GM19395 (cell line): ENCODE data around the gene CHAF1B.
"Not testable (repeated sequence)": the region's sequence is repeated elsewhere in the genome, so short reads cannot be mapped to it uniquely, and the experiment has no call there.

ENCODE experiments used
- ATAC-seq: cut with Tn5 transposase; IDR thresholded peaks from one replicate; pipeline ENCODE4 v1.9.1; 2021; ENCODE audit warnings: mild to moderate bottlenecking, moderate library complexity; ENCODE audit not compliant: unreplicated experiment

Gene CHAF1B

DNA sequence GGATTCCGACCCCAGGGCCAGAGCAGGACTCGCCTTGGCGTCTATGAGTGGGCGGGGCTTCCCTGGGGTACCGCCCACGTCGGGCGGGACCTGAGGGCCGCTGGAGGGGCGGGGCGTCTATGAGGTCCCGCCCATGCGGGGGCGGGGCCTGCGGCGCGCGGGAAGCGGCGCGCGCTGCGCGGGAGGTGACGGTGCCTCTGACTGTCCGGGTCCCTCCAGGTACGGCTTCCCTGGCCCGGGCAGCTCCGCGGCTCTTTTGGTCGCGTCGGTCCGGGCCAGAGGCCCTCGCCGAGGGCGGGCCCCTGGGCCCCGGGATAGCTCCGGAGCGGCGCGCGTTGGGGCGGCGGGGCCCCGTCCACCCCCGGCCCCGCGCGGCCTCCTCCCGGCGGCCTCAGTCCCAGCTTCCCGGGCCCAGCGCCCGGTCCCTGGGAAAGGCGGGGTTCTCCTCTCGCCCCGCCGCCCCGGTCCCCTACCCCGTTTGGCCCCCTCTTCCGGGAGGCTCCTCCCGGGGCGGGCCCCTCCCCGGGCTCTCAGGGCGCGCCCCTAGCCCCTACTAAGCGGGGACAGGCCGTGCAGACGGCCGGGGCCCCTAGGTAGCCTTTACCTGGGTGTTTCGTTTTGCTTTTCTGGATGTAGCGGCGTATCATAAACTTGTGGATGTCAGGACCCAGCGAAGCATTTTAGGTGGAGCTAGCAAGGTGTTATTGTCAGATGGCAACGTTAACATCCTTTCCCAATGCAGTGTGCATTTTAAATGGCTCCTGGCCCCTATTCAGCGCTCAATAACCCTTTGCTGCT, at the start of gene CHAF1B:
CHAF1B (plus strand) TSS at position 160 of the 798 bp plus-strand sequence. CDS start 745 bp downstream, outside the sequence.
- ATAC-seq = peak; percentile 84

DNA sequence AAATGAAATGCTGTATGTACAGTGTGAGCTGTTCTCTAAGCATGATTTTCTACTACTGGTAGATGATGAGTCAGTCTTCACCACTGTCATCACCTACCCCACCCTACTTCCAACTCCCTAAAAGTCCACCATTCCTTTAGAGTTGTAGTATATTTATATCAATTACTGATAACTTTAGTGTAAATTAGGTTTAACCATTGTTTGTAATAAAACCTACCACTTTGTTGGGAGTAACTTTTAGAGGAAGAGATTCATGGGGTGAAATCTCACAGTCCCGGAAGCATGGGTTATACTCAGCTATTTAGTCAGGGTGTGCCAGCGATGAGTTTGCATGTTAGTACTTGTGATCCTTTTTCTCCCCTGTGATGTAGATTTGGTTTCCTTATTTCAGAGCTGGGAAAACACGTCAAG, 48.1 kb upstream of the CHAF1B start:
- no peak for ATAC-seq

DNA sequence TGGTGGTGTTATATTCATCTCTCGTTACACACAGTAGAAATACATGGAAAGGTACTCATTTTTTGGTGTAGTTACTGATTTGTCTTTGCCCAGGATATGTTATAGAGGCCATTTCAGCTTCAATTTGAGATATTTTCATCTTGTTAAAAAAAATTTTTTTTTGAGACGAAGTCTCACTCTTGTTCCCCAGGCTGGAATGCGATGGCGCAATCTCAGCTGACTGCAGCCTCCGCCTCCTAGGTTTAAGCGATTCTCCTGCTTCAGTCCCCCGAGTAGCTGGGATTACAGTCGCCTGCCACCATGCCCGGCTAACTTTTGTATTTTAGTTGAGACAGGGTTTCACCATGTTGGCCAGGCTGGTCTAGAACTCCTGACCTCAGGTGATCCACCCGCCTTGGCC, 46.2 kb upstream of the CHAF1B start:
- ATAC-seq = no peak

DNA sequence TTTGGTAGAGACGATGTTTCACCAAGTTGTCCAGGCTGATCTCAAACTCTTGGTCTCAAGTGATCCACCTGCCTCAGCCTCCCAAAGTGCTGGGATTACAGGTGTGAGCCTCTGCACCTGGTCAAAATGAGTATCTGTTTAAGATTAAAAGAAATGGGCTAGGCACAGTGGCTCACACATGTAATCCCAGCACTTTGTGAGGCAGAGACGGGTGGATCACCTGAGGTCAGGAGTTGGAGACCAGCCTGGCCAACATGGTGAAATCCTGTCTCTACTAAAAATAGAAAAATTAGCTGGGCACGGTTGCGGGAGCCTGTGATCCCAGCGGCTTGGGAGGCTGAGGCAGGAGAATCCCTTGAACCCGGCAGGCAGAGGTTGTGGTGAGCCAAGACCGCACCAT, 42.6 kb upstream of the CHAF1B start:
- ATAC-seq = not testable (repeated sequence)

DNA sequence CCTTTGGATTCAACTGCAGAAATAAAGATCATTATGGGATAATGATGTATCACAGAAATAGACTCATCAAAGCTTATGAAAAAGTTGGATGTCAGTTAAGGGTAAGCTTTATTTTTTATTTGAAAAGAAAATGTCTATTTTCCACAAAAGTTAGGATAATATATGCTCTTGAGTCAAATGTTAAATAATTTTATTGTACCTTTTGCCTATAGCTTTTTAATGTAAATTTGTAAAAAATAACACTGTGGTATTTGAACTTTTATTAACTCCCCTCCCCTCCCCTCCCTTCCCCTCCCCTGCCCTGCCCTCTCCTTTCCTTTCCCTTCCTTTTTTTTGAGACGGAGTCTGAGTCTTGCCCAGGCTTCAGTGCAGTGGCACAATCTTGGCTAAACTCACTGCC, 40.3 kb upstream of the CHAF1B start:
- no peak for ATAC-seq

DNA sequence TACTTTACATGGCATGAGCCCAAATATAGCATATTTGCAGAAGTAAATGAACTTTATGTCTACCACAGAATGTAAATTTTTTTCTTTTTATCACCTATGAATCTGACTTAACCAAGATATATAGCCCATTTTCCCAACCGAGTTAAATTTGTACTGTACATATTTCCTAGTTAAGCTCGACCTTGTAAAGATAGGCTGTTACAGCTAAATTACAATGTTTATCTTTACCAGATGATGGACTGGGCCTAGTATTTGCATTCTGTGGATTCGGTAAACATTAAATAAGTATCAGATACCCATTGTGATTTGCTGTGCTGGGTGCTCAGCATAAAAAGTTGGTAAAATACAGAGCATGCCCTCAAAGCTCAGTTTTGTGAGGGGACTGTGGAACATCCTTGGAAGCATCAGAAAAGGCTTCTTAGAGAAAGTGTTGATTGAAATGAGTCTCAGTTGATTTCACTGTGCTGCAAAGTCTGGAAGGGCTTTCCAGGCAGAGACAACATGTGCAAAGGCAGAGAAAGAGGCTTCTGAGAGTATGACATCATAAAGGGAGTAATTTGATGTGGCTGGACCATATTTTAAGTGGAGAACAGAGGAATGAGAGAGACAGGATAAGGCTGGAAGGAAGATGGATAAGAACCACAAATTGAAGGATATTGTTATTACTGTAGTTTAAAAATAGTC, 37.8 kb upstream of the CHAF1B start:
- no peak for ATAC-seq

DNA sequence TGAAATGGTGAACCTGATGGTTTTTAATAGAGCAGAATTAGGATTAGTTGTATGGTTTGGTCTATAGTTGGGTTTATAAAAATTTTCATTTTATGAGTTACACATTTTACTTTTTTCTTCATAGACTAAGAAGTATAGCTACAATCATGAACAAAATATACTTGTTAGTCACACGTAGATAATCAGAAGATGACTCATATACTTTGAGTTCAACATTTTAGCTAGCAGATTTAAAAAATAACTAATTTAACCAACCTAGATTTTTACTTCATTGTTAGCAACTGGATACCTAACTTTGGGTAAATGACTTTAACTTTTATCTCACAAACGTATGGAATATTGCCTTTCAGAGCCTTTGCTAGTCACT, 37.2 kb upstream of the CHAF1B start:
- no peak for ATAC-seq

DNA sequence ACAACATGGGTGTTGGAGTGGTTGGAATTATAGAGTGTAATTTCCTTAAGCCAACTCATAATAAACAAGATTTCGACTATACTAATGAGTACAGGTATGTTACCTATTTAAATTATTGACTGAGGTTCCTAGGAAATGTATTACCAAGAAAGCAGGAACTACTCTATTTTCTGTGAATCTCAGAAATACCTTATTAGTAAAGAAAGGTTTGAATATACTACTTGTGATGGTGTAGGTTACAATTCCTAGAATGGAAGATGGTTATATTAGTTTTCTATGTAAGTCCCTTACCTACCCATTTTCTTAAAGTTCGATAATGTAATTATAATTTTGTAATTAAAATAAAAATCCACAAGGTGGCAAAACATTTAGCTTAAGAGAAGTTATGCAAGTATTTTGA, 35.9 kb upstream of the CHAF1B start:
- ATAC-seq = no peak

DNA sequence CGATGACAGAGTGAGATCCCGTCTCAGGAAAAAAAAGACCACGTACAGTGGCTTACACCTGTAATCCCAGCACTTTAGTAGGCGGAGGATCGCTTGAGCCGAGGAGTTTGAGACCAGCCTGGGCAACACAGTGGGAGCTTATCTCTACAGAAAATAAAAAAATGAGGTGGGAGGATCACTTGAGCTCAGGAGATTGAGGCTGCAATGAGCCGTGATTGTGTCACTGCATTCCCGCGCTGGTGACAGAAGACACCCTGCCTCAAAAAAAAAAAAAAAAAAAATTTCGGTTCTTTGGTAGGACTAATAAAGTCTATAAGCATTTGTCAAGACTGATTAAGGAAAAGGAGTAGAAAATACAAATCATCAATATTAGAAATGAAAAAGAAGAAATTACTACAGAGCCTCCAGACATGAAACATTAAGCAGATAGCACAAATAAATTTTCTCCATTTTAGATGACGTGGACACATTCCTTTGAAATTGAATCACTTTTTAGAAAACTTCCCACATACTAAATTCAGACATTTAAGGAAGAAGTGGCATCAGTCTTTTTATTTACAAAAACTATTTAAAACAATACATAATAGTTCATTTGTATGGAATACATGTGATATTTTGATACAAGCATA, 34.8 kb upstream of the CHAF1B start:
- ATAC-seq = no peak

DNA sequence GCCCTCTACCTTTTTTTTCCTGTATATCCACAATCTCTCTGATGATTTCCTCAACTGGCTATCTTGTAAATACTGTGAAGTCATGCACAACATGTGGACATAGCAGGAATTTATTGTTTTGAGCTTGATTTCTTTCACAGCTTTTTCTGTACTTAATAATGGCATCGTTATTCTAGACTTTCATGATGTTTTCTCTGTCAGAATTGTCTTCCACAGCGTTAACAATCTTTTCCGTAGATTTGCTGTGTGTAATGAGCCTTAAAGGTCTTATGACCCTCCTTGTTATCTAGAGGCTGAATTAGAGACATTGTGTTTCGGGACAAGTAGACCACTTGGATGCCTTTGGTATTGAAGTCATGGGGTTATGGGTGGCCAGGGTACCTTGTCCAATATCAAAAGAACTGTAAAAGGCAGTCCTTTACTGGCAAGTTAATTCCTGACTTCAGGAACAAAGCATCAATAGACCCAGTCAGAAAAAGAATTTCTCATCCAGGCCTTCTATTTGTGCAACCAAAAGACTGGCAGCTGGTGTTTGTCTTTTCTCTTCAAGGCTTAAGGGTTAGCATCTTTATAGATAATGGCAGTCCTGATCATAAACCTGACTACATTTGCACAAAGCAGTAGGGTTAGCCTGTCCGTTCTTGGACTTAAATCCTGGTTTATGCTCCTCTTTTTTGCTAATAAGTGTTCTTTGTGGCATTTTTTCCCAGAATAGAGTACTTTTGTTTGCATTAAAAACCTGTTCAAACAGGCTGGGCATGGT, 30.1 kb upstream of the CHAF1B start:
- no peak for ATAC-seq

DNA sequence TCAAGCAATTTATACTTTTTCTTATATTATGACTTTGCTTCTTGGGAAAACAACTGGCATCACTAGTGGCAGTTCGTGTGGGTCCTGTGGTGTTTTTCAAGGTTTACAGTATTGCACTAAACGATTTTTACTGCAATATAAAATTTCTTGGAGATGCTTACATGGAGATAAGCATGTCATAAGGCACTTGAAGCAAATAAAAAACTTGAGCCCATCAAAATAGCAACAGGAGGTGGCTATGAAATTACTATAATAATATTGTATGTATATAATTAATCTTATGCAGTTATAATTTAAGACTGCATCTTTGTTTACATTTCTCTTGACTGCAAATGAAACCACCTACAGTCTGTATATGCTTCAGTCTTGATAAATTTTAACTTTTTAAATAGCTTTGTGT, 29.3 kb upstream of the CHAF1B start:
- no peak for ATAC-seq

DNA sequence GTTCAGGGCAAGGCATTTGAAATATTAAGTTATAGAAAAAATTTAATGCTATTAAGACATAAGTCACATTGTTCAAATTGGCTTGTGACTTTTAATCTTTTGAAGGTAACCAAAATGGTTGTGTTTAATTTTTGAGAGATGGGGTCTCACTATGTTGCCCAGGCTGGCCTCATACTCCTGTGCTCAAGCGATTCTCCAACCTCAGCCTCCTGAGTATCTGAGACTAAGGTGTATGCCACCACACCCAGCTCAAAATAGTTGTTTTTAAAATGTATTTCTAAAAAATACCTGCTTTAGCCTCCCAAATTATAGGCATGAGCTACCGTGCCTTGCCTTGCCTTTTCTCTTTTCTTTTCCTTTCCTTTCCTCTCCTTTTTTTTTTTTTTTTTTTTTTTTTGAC, 26.0 kb upstream of the CHAF1B start:
- ATAC-seq = no peak

DNA sequence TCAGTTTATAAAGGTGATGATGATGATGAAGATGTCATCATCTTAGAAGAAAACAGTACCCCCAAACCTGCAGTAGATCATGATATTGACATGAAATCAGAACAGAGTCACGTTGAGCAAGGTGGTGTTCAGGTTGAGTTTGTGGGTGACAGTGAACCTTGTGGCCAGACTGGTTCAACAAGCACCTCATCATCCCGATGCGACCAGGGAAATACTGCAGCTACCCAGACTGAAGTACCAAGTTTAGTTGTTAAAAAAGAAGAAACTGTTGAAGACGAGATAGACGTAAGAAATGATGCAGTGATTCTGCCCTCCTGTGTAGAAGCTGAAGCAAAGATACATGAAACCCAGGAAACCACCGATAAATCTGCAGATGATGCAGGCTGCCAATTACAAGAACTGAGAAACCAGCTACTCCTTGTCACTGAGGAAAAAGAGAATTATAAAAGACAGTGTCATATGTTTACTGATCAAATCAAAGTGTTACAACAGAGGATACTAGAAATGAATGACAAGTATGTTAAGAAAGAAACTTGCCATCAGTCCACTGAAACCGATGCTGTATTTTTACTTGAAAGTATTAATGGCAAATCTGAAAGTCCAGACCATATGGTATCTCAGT, 16.0 kb upstream of the CHAF1B start:
- no peak for ATAC-seq

DNA sequence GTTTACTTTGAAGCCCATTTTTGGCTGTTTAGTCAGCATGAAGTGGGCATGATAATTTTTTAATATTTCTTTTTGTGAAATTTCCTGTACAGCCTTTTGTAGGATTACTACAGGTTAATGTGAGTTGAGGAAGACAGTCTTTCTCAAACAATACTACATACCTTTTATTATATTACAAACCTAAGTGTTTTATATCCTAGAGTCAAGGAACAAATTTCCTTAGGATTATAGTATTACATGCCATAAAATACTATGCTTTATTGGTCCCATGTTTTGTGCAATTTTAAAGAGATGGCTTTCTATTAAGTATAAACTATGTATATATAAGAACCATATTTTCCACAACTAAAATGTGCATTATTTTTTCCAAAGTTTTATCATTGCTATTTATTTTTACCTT, 9.2 kb upstream of the CHAF1B start:
- no peak for ATAC-seq

DNA sequence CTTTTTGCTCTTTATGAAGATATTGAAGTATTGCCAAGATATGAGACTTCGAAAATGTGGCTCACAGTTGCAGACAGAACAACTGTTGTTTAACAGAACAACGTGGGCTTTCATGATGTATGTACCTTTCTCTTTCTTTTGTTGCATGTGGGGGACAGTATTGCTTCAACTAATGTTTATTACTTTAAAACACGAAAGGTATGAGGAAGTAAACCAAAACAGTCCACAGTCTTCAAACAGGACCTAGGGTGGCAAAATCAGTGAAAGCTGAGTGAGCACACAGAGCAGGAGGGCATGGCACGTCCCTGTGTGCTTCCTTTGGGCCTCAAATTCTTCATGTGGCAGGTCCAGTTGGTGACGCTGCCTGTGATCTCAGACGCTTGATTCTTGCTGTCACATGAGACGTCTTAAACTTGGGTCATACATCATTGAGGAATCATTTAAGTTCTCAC, 7.8 kb upstream of the CHAF1B start:
- no peak for ATAC-seq

DNA sequence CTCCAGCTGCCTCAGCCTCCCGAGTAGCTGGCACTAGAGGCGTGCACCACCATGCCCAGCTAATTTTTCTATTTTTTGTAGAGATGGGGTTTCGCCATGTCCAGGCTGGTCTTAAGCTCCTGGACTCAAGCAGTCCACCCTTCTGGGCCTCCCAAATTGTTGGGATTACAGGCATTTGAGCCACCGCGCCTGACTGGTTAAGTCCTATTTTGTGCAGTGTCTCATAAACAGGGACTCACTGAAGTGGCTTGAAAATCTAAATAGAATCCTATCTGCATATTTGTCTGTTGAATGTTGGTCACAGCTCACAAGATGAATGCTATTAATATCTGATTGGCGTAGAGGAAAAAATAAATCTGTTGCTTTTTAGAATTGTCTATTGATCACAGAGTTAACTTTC, 5.9 kb upstream of the CHAF1B start:
- no peak for ATAC-seq

DNA sequence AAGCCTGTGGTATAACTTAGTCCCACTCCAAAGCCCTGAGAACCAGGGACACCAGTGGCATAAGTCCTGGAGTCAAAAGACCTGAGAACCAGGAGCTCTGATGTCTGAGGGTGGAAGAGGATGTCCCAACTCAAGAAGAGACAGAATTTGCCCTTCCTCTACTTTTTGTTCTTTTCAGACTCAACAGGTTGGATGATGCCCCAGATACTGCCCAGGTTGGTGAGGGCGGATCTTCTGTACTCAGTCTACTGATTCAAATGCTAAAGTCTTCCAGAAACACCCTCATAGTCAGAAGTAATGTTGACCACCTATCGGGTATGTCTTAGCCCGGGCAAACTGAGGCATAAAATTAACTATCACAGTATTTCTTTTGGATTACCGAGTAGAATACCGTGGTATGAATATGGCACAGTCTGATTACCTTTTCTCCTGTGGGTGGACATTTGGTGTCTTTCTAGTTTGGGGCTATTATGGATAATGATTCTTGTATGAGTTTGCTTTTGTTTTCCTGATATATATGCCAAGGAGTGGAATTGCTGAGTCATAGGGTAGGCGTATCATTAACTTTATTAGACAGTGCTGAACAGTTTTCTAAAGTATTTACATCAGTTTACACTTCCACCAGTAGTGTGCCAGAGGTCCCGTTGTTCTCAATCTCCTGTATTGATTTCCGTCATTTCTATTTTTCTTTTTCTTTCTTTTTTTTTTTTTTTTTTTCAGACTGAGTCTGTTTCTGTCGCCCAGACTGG, 3.2 kb upstream of the CHAF1B start:
- no peak for ATAC-seq

DNA sequence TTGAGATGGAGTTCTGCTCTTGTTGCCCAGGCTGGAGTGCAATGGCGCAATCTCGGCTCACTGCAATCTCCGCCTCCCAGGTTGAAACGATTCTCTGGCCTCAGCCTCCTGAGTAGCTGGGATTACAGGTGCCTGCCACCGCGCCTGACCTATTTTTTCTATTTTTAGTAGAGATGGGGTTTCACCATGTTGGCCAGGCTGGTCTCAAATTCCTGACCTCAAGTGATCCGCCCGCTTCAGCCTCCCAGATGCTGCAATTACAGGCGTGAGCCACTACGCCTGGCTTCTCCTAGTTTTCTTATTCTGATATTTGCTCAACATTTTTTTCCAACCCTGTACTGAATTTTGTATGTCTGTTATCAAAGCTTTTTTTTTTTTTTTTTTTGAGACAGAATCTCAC, 2.5 kb upstream of the CHAF1B start:
- not testable (repeated sequence) for ATAC-seq

DNA sequence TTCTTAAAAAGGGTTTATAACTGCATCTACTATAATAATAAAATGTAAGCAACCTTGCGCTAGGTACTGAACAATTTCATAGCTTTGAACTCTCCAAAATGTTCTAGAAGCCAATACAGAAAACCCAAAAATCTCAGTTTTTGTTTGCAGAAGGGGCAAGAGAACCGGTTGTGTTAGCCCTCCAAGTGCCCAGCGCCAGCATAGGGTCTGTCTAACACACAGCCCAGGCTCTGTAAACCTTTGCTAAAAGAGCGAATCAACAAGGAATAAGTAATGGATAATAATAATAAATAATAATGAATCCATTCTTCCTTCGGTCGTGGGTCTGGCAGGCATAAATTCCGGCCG, 333 bp upstream of the CHAF1B start:
- peak; percentile 29 for ATAC-seq

DNA sequence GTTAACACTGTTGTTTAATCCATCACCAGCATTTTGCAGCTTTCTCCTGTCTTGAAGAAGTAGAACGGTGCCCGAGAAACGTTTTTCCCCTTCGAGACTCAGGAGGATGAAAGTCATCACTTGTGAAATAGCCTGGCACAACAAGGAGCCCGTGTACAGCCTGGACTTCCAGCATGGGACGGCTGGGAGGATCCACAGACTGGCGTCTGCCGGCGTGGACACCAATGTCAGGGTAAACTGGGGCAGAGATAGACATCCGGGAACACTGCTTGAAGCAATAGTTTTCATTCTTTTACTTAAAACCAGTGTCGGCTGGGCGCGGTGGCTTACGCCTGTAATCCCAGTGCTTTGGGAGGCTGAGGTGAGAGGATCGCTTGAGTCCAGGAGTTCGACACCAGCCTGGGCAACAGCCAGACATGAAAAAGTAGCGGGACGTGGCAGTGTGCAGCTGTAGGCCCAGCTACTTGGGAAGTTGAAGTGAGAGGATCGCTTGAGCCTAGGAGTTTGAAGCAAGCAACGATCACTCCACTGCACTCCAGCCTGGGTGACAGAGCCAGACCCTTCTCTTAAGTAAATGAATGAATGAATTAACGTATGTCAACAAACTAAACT, 945 bp downstream of the CHAF1B start:
- ATAC-seq = no peak
